DOHH2 (cell line): Measurements from ENCODE around the gene ALK.

Experiments used
- H3F3A ChIP-seq: fragments of 200-600 bp; sonication (generic), shearing (Covaris generic); 2 replicates; pipeline ENCODE4 v1.6.0; 2016; ENCODE audit warnings: antibody characterized with exemption, mild to moderate bottlenecking; ENCODE audit not compliant: control insufficient read depth, insufficient read depth
- H3K27ac ChIP-seq: fragments of 200-600 bp; sonication (generic); 2 replicates; pipeline ENCODE4 v1.5.1; 2014; ENCODE audit warnings: low read depth, mild to moderate bottlenecking, low read length, moderate library complexity
- H3K27me3 ChIP-seq: fragments of 200-600 bp; sonication (generic); 2 replicates; pipeline ENCODE4 v1.6.1; 2014; ENCODE audit warnings: mild to moderate bottlenecking, low read length, mixed read lengths; ENCODE audit not compliant: control insufficient read depth
- H3K36me3 ChIP-seq: fragments of 200-600 bp; sonication (generic); 2 replicates; pipeline ENCODE4 v1.6.1; 2014; ENCODE audit warnings: mild to moderate bottlenecking, low read length, moderate library complexity, mixed read lengths; ENCODE audit not compliant: control insufficient read depth
- H3K4me1 ChIP-seq: fragments of 200-600 bp; sonication (generic); 2 replicates; pipeline ENCODE4 v1.6.1; 2014; ENCODE audit warnings: mild to moderate bottlenecking, low read length, mixed read lengths; ENCODE audit not compliant: control insufficient read depth
- H3K4me2 ChIP-seq: fragments of 200-600 bp; sonication (generic); 2 replicates; pipeline ENCODE4 v1.6.0; 2014; ENCODE audit warnings: mild to moderate bottlenecking, low read length, moderate library complexity
- H3K4me3 ChIP-seq: fragments of 200-600 bp; sonication (generic); 2 replicates; pipeline ENCODE4 v1.5.1; 2014; ENCODE audit warnings: mild to moderate bottlenecking, low read length, mixed read lengths
- H3K79me2 ChIP-seq: fragments of 200-600 bp; sonication (generic); 2 replicates; pipeline ENCODE4 v1.6.1; 2014; ENCODE audit warnings: mild to moderate bottlenecking, low read length, mixed read lengths; ENCODE audit not compliant: control insufficient read depth
- H3K9me2 ChIP-seq: fragments of 200-600 bp; sonication (generic); replicated peaks from 2 replicates; pipeline ENCODE4 v1.6.1; 2014; ENCODE audit warnings: mild to moderate bottlenecking, low read length, mixed read lengths; ENCODE audit not compliant: control insufficient read depth
- H3K9me3 ChIP-seq: fragments of 200-600 bp; sonication (generic); 2 replicates; pipeline ENCODE4 v1.6.1; 2014; ENCODE audit warnings: antibody characterized with exemption, low read length, mixed read lengths; ENCODE audit not compliant: control insufficient read depth, insufficient read depth
- H4K20me1 ChIP-seq: fragments of 200-600 bp; sonication (generic); 2 replicates; pipeline ENCODE4 v1.6.0; 2014; ENCODE audit warnings: low read depth, mild to moderate bottlenecking, antibody characterized with exemption, low read length, moderate library complexity; ENCODE audit not compliant: control insufficient read depth, insufficient read depth
- EZH2phosphoT487 ChIP-seq: fragments of 200-600 bp; sonication (generic); IDR thresholded peaks from 2 replicates; pipeline ENCODE4 v1.6.1; 2017; ENCODE audit warnings: borderline replicate concordance, mild to moderate bottlenecking, antibody characterized with exemption, low read length, moderate library complexity, mixed read lengths
- TF ChIP-seq, protein P1 (sequence below): fragments of 200-600 bp; sonication (generic); IDR thresholded peaks from one replicate; pipeline ENCODE4 v1.5.1; 2014; ENCODE audit warnings: antibody characterized with exemption, mild to moderate bottlenecking, low read depth, low read length; ENCODE audit not compliant: poor library complexity, severe bottlenecking

ALK gene

DNA sequence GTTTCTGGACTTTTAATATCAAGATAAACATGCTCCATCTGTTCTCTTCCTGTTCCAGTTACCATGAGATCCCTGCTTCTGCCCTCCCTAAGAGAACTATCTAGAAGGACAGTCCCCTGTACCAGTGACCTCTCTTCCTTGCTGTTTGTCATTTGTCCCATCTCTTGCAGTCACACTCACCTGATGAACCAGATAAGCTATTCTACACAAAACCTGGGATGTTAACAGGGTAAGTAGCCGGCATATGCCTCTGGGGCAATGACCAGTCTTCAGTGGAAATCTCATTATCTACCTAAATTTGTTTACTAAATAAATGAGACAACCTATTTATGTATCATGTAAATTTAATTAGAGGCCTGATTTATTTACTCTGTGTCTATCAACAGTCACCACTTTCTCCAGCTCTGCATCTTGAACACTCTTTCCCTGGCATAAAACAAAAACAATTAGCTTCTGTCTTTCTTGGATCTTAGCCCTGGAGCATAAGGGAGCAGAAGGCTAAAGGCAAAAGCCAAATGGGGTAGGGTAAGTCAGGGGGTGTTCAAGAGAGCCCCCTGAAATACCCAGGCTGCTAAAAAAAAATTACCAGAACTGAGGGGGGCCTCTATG lies 337.7 kb downstream of the ALK start:
- Histone ChIP-seq H4K20me1 (no peaks in the 10 kb centered on the region), H3K79me2 (no peaks in the 10 kb centered on the region), H3K27ac (no peak overlapping the region), H3K4me3 (no peak overlapping the region), H3K9me3 (no peaks in the 10 kb centered on the region), H3K27me3 (no peaks in the 10 kb centered on the region), H3K36me3 (no peaks in the 10 kb centered on the region), H3K4me2 (no peak overlapping the region), H3K9me2 (no peaks in the 10 kb centered on the region), H3K4me1 (no peaks in the 10 kb centered on the region), H3F3A (no peaks in the 10 kb centered on the region)
- TF ChIP-seq, protein P1, sequence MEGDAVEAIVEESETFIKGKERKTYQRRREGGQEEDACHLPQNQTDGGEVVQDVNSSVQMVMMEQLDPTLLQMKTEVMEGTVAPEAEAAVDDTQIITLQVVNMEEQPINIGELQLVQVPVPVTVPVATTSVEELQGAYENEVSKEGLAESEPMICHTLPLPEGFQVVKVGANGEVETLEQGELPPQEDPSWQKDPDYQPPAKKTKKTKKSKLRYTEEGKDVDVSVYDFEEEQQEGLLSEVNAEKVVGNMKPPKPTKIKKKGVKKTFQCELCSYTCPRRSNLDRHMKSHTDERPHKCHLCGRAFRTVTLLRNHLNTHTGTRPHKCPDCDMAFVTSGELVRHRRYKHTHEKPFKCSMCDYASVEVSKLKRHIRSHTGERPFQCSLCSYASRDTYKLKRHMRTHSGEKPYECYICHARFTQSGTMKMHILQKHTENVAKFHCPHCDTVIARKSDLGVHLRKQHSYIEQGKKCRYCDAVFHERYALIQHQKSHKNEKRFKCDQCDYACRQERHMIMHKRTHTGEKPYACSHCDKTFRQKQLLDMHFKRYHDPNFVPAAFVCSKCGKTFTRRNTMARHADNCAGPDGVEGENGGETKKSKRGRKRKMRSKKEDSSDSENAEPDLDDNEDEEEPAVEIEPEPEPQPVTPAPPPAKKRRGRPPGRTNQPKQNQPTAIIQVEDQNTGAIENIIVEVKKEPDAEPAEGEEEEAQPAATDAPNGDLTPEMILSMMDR, result no peak
- no peak for TF ChIP-seq EZH2phosphoT487

DNA sequence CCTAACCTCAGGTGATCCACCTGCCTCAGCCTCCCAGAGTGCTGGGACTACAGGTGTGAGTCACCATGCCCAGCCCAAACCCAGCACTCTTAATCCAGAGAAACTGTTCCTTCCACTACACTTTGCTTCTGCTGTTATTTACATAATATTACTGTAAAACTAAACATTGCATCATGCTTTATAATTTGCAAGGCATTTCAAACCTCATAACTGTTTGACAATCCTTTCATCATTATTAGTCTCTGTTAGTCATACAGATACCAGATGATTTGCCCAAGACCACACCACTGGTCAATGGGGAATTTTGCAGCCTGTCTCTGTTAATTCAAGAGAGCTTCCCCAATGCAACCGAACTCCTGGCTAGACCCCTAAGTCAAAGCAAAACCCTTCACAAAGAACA lies 338.3 kb downstream of the ALK start:
- Histone ChIP-seq H3K79me2 (no peaks in the 10 kb centered on the region), H3K27ac (no peak overlapping the region), H3F3A (no peaks in the 10 kb centered on the region), H3K9me3 (no peaks in the 10 kb centered on the region), H4K20me1 (no peaks in the 10 kb centered on the region), H3K4me3 (no peak overlapping the region), H3K27me3 (no peaks in the 10 kb centered on the region), H3K4me2 (no peak overlapping the region), H3K36me3 (no peaks in the 10 kb centered on the region), H3K9me2 (no peaks in the 10 kb centered on the region), H3K4me1 (no peaks in the 10 kb centered on the region)
- TF ChIP-seq, protein P1, result no peak
- no peak for TF ChIP-seq EZH2phosphoT487

DNA sequence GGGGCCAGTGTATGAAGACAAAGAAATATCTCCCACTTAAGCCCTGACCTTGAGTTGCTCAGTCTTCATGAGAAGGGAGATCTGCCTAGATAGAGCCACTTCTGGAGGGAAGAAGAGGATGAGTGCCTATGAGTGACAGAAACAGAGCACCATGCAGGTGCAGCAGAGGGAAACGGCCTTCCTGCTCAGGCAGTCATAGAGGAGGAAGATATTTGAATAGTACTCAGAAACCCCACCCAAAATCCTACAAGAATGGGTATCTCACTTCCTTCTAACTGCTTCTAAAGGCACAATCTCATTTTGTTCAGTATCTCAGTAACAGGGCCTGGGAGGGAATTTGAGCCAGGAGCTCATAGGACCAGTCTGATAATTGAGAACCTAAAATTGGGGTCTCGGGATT lies 339.3 kb downstream of the ALK start:
- H3K4me3 ChIP-seq, result no peak overlapping the region
- no peak overlapping the region for H3K4me2 ChIP-seq
- no peak overlapping the region for H3K27ac ChIP-seq
- H3K9me3 ChIP-seq, result no peaks in the 10 kb centered on the region
- no peaks in the 10 kb centered on the region for H3K4me1 ChIP-seq
- H3K79me2 ChIP-seq, result no peaks in the 10 kb centered on the region
- H3K9me2 ChIP-seq, result no peaks in the 10 kb centered on the region
- no peaks in the 10 kb centered on the region for H3K27me3 ChIP-seq
- TF ChIP-seq, protein P1, result no peak
- no peak for TF ChIP-seq EZH2phosphoT487
- H4K20me1 ChIP-seq, result no peaks in the 10 kb centered on the region
- no peaks in the 10 kb centered on the region for H3F3A ChIP-seq
- no peaks in the 10 kb centered on the region for H3K36me3 ChIP-seq
